PFSK-1 (cell line): ENCODE data around the gene SLC35G1.

ENCODE experiments used
- FOXP2 ChIP-seq: optimal IDR thresholded peaks from 2 replicates; pipeline ENCODE3; 2011; ENCODE audit warnings: borderline replicate concordance, control low read depth, inconsistent platforms; ENCODE audit not compliant: insufficient read depth; ENCODE audit errors: extremely low read length, extremely low read depth
- POLR2AphosphoS5 ChIP-seq: IDR thresholded peaks from 2 replicates; pipeline ENCODE4 v1.6.1; 2012; ENCODE audit warnings: low read depth, mild to moderate bottlenecking, control low read depth, low read length, moderate library complexity
- SIN3A ChIP-seq: IDR thresholded peaks from 2 replicates; pipeline ENCODE4 v1.6.1; 2012; ENCODE audit warnings: mild to moderate bottlenecking, low read length, moderate library complexity, borderline replicate concordance; ENCODE audit not compliant: insufficient read depth
- TAF1 ChIP-seq: IDR thresholded peaks from 2 replicates; pipeline ENCODE4 v1.6.1; 2012; ENCODE audit warnings: low read length, control low read depth, borderline replicate concordance; ENCODE audit not compliant: insufficient read depth
- TF ChIP-seq, protein P1 (sequence below), 2 experiments: IDR thresholded peaks; 2 replicates each; pipeline versions ENCODE4 v1.6.1 to v1.8.0; 2011 to 2012; ENCODE audit warnings: low read depth in 2 of 2, low read length in 2 of 2, control low read depth in 1 of 2, inconsistent platforms in 1 of 2, mild to moderate bottlenecking in 1 of 2, moderate library complexity in 1 of 2; ENCODE audit not compliant: insufficient read depth in 1 of 2

Gene SLC35G1

DNA sequence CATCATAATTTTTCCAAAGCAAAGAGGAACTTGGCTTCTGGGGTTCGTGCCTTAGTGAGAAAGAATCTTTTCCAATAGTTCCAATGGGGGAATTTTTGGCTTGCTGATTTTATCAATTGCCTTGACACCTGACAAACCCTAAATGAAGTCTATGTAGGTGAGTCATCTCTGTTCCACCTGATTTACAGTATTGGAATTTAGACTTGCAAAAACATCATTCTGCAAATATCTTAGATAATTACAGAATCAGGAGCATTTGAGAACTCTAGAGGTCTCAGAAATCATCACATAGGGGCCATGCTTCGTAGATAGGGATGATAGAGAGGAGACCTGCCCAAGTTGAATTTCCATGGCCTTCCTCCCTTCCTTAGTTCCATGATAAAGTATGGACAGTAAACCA, 9.3 kb downstream of the SLC35G1 start:
- TF ChIP-seq POLR2AphosphoS5: no peak
- no peak for TF ChIP-seq FOXP2
- TF ChIP-seq SIN3A: no peak
- no peak for TF ChIP-seq TAF1
- TF ChIP-seq, protein P1, sequence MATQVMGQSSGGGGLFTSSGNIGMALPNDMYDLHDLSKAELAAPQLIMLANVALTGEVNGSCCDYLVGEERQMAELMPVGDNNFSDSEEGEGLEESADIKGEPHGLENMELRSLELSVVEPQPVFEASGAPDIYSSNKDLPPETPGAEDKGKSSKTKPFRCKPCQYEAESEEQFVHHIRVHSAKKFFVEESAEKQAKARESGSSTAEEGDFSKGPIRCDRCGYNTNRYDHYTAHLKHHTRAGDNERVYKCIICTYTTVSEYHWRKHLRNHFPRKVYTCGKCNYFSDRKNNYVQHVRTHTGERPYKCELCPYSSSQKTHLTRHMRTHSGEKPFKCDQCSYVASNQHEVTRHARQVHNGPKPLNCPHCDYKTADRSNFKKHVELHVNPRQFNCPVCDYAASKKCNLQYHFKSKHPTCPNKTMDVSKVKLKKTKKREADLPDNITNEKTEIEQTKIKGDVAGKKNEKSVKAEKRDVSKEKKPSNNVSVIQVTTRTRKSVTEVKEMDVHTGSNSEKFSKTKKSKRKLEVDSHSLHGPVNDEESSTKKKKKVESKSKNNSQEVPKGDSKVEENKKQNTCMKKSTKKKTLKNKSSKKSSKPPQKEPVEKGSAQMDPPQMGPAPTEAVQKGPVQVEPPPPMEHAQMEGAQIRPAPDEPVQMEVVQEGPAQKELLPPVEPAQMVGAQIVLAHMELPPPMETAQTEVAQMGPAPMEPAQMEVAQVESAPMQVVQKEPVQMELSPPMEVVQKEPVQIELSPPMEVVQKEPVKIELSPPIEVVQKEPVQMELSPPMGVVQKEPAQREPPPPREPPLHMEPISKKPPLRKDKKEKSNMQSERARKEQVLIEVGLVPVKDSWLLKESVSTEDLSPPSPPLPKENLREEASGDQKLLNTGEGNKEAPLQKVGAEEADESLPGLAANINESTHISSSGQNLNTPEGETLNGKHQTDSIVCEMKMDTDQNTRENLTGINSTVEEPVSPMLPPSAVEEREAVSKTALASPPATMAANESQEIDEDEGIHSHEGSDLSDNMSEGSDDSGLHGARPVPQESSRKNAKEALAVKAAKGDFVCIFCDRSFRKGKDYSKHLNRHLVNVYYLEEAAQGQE (IDR thresholded peaks at IDR 0.05; ENCODE audit: insufficient read depth in 1 of 2, low read depth in 2 of 2, low read length in 2 of 2): no peak

DNA sequence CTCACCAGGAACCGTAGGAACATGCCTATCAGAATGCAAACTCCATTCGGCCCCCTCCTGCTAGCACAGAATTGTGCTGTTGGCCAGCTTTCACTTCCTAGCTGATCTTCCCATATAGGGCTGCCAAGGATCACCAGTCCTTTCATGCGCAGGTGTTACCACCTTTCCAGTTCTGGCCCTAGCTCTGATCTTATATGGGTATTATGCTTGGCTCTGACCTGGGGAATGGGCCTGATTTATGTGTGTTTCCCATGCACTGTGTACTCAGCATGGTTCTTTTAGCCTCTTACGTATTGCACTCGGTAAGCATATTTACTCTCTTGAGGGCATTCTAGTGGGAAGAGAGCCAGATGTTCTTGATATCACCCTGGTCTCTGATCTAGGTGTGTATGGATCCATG, 11.1 kb downstream of the SLC35G1 start:
- TF ChIP-seq, protein P1 (IDR thresholded peaks at IDR 0.05; ENCODE audit: insufficient read depth in 1 of 2, low read depth in 2 of 2, low read length in 2 of 2): no peak
- TF ChIP-seq POLR2AphosphoS5 (no peak), SIN3A (no peak), TAF1 (no peak), FOXP2 (no peak)

DNA sequence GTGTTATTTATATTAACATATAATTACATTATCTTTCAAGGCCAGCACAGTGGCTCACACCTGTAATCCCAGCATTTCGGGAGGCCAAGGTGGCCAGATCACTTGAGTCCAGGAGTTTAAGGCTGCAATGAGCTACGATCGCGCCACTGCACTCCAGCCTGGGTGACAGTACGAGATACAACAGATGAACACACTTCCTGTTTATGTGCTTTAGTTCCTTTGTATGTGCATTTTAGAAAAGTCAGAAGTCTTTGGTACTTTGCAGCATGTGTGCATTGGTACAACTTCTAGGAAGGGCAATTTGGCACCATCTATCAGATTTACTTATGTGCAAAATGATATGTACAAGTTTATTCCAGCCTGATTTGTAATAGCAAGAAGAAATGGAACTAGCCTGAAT, 13.3 kb downstream of the SLC35G1 start:
- TF ChIP-seq SIN3A (no peak), POLR2AphosphoS5 (no peak), FOXP2 (no peak), TAF1 (no peak)
- TF ChIP-seq, protein P1 (IDR thresholded peaks at IDR 0.05; ENCODE audit: insufficient read depth in 1 of 2, low read depth in 2 of 2, low read length in 2 of 2): no peak

DNA sequence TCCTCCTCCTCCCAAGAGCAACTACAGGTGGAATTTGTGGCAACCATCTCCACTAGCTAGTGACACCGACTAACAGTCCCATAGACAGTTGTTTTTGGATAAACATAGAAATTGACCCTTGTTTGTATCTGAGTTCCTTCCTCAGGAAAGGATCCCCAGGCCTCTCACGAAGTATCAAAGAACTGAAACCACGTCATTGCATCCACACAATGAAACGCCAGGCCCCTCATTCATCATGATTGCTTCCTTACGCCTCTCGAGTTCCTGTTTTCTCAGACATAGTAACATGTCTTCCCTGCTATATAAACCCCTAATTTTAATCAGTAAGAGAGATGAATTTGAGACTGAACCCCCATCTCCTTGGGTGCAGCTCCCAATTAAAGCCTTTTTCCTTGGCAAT, 18.1 kb downstream of the SLC35G1 start:
- TF ChIP-seq SIN3A (no peak), TAF1 (no peak), FOXP2 (no peak), POLR2AphosphoS5 (no peak)
- TF ChIP-seq, protein P1 (IDR thresholded peaks at IDR 0.05; ENCODE audit: insufficient read depth in 1 of 2, low read depth in 2 of 2, low read length in 2 of 2): no peak

DNA sequence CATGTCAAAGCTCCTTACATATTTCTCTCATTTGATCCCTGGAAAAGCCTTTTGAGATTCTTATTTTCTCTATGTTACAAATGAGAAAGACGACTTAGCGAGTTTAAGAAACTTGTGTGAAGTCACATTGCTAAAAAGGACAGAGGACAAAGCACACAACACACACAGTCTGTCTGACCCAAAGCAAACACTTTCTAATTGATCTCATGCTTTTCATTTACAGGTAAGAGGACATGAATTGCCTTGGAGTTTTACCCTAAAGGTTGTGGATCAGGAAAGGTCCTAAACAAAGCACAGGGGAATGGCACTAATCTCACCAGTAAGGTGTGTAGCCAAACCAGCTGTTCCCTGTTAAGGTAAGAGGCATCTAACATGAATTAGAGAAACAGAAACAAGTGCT, 18.7 kb downstream of the SLC35G1 start:
- TF ChIP-seq TAF1 (no peak), SIN3A (no peak), POLR2AphosphoS5 (no peak)
